Activated T-helper 1 cell treated with anti-CD3 and anti-CD28 coated beads, Interleukin-2, amount 50 U/mL, for 16 hours (primary cell): ENCODE data around the gene PTPRR.

ENCODE experiments used
- DNase-seq, 2 donors: peaks; one replicate each; pipeline ENCODE4 v3.0.0-alpha.2; 2020; ENCODE audit warnings: low read depth in 1 of 2, low spot score in 1 of 2

PTPRR gene

DNA sequence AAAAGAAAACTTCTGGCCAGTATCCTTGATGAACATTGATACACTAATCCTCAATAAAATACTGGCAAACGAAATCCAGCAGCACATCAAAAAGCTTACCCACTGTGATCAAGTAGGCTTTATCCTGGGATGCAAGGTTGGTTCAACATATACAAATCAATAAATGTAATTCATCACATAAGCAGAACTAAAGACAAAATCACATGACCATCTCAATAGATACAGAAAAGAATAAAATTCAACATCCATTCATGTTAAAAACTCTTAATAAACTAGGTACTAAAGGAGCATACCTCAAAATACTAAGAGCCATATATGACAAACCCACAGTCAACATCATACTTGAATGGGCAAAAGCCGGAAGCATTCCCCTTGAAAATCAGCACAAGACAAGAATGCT lies 211.5 kb downstream of the PTPRR start:
- no peak for DNase-seq

DNA sequence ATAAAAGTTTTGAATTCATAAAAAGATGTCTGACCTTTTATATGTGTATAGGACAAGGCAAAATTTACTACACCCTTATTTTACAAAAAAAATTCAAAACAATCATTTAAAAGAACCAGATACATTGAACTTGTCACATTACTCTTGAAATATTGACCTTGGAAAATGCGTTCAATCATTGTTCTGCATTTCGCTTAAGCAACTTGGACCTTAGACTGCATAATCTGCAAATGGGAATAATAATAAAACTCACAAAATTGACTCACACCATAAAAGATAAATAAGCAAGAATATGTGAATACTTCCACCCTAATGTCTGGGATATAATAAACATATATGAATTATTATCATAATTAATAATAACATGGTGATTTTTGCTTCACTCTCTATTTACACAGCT lies 213.9 kb downstream of the PTPRR start:
- no peak for DNase-seq

DNA sequence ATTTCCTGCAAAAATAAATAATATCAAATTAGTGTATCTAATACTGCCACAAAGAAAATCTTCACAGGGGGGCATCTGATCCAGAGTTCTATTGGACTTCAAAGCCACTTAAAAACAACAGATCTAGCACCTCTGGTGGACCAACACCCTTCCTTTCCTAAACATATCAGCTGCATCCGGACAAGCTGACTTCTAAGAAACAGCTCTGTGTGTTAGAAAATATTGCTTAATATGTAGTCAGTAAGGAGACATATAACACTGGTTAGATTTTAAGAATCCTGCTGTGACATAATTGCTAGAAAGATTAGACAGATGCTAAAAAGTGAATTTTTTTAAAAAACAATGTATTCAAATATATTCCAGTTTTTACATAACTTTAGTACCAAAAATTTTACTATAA lies 222.2 kb downstream of the PTPRR start:
- no peak for DNase-seq

DNA sequence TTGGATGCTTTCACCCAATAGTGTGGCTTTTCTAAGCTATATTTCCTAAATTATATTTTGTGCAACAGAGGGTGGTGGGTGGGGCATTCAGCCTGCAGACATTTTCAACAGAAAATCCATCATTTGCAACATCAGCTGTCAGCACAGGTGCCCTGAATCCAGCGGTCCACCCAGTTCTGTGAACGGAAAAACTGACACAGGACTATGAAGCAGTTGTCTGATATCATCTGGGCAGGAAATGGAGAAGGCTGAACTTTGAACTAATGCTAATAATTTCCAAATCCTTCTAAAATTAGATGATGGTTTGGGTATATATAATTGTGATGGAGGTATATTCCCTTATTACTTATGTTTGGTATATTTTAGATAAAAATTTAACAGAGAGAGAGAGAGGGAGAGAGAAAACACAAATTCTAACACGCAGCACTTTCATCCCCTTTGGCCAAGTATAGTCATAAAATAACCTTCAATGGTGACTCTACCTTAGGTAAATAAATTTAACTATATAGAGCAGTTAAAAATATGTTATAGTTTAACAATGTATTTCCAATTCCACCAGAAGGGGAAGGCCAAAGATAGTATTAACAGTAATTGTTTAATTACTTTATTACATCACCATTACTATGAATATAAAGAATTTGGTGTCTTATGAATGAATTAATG lies 225.0 kb downstream of the PTPRR start:
- DNase-seq: no peak

DNA sequence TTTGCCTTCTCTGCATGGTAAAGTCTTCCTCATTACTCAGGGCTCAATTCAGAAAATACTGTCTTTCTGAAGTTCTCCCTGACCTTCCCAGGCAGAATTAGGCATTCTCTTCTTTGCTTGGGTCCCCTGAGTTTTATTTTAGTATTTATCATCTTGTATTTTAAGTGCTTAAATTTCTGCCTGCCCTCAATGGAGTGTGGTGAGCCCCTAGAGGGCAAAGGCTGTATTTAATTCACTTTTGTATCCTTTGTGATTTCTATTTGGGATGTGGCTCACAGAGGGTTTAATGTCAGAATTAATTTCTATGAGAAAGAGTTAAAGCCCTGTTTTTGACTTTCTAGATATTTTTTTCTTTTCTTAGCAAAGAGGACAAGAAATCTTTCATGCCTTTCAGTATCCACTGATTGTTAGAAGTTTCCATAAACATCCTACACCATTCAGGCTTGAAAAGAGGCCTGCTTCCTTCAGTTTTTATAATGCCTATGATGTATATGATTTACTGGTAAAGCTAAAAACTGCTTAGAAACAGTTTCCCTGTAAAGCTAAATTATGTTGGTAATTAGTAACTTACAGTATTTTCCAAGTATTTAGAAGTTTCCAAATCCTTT lies 227.8 kb downstream of the PTPRR start:
- no peak for DNase-seq

DNA sequence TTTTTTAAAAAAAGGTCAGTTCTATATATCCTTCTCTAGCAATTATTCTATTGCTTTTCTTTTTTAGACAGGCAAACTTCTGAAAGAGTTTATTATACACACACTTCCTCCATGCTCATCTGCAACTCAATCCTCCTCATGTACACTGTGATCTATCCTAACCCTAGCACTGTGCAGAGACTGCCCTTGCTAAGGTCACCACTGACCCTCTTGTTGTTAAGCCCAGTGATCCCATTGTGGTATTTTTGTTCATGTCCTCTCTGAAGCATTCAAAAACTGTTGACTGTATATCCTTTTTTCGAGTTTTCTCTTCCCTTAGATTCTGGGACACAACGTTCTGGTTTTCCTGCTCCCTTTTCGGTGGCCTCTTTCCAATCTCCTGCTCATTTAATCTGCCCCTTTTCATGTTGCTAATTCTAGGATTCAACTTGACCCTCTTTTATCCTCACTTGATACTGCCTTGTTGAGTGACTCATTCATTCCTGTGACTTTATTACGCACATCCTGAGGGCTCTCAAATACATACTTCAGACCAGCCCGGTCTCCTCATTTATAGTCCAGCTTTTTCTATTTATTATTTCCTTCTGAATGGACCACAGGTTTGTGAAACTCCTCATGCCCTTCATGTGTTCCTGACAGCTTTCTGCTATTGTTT lies 229.4 kb downstream of the PTPRR start:
- no peak for DNase-seq

DNA sequence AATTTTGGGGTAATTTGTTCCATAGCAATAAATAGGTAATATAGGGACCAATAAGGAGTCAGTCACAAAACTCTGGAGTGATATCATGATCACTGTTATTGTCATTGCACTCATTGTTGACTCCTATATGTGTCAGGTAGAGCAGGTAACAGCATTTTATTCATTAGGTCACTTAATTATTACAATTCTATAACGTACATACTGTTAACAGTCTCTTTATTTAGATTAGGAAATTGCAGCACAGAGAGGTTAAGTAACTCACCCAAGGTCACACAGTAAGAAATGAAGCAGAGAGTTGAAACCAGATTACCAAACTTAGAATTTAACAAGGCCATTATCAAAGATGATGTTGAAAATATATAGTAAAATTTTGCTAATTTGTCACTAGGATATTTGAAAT lies 233.6 kb downstream of the PTPRR start:
- DNase-seq: no peak

DNA sequence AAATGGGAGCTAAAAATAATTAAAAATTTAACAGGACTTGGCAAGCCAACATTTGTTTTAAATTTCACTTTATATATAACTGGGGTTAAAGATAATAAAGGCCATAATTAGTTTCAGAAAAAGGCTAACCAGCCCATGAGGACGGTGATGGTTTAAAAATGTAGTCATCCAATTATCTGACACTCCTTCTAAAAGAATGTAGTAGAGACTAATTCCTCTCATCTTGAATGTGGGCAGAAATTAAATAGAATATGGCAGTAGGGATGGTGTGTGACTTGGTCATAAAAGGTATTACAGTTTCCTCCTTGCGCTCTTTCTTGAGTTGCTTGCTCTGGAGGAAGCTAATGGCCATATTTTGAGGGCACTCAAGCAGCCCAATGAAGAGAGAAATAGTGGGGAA lies 234.2 kb downstream of the PTPRR start:
- no peak for DNase-seq

DNA sequence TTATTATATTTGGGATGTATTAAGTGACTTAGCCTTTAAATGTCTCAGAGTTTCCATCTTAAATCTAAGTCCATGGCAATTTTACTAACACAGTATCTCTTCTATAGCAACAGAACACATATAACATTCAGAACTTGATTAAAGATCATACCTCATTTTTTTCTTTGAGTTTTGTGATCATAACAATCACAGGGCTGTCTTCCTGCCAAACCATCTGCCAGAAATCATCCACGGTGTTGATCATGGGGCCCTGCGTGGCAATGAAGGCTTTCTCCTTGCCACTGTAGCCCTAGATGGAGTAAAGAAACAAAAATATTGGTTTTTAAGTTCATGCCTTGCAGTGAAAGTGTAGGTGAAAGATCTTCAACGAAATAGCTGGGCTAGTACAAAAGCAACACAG lies 236.6 kb downstream of the PTPRR start:
- DNase-seq: no peak

DNA sequence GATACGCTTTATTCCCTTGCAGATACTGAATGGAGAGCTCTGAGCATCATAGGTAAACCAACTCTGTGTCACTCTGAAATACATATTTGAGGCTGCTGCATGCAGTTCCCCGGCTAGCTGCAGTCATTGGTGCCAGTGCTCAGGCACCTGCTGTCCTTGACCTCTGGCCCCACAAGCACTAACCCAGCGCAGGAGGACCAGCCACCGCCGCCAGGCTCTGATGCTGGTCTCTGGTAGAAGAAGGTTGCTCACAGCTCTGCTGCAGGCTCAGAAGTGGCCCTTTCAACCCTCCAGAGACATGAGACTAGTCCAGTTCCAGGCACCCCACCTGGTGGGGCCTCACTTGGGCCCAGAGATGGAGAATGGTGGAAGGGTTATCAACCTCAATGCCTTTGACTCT lies 248.8 kb downstream of the PTPRR start:
- no peak for DNase-seq

DNA sequence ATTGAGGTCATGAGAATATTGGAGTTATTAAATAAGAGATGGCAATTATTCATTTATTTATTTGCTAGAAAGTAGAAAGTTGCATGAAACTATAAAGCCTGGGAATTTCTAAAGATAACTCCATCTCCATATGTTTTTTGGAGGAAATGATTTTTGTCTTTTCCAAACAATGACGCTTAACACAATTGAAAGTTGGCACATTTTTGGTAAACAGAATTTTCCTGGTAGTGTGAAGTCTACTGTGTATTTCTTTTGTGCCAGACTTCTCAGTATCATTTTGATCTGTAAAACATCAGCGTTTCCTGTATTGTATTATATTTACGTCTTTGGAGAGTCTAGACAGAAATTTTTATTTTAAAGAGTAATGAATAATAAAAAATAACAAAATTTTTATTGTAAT lies 249.6 kb downstream of the PTPRR start:
- no peak for DNase-seq

DNA sequence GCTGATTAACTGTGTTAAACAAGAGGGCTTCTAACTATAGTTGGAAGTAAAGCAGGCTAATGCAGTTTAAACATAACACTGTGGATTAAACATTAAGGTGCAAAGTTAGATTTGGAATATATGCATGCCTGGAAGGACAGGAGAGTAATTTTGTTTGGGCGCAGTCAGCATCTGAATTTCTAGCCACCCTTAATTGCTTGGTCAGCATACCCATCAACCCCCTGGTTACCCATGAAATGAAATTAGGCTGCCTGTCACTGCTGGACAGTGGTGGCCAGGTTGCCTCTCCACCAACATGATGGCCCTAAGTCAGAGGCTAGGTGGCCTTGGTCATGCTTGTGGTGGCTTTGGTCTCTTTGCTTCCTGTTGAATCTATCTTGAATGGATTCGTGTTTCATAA lies 253.3 kb downstream of the PTPRR start:
- no peak for DNase-seq

DNA sequence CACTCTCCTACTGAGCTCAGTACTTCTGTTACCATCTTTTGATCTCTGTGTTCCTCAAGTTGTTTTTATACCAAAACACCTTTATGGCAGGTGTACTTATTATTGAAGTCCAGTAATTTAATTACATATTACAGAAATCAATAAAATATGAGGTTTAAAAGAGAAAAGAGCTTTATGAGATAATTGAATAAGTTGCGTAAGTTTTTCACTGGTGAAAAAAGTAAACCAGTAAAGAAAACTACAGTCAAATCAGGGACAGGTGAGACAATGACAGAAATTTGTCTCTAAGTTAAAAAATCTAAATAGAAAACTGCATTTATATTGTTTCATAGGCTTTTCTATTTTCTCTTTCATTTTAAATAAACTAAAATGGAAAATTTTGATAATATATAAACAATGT lies 254.2 kb downstream of the PTPRR start:
- DNase-seq: no peak

DNA sequence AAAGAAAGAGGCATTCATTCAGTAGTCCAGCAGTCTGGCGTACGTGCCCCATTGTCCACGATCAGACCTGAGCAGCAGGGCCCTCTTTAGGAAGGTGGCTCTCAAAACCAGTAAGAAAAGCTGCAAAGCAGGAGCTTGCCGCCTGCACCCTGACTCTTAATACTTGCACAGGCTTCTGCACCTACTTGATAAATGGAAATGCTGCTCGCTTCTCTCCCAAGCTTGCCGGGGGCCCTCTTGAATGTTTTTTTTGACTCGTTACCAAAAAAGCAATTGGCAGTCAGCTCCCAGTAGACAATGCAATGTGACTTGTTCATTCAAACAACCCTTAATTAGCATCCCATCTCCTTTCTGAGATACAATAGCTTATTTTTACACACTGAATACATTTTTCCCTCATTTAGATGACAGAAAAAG lies 256.1 kb downstream of the PTPRR start:
- no peak for DNase-seq

DNA sequence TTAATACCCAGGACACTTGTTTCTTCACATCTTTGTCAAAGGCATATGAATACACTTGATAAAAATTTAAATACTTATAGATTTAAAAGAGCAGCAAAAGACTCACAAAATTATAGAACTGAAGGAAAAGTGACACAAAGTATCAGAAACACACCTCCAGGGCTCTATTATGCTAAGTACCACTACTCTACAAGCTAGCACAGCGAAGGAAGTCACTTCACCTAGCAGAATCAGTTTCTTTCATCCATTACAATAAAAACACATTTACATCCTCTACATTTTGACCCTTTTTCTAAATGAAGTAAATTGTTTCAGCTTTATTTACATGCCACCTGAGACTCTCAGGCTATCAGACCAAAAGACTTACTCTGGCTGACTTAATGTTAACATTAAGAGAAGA lies 256.7 kb downstream of the PTPRR start:
- DNase-seq: no peak

DNA sequence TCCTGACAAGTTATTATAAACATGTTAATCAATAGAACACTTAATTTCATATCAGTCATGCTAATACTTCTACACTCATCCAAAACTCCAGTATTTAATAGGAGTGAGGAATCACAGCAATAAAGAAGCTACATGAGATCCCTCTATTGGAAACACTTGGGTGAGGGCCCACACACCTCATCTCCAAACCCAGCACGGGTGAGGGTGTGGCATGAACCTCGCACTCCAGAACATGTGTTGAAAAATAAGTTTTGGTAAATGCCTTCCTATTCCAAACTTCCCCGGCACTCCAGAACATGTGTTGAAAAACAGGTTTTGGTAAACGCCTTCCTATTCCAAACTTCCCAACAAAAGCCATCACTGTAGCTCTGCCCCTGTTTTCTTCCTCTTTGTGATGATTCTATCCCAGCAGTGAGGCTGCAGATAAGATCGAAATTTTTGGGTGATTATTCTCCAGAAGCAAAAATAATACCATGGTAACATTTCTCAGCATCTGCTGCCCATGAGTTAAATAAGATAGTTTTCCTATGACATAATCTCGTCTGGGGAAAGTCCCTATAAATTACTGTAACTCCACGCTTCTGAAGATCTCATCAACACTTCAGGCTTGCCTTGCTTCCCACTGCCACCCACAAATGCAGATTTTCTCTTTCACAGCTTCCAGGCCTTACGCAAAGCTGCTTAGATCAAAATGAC lies 258.9 kb downstream of the PTPRR start:
- no peak for DNase-seq

DNA sequence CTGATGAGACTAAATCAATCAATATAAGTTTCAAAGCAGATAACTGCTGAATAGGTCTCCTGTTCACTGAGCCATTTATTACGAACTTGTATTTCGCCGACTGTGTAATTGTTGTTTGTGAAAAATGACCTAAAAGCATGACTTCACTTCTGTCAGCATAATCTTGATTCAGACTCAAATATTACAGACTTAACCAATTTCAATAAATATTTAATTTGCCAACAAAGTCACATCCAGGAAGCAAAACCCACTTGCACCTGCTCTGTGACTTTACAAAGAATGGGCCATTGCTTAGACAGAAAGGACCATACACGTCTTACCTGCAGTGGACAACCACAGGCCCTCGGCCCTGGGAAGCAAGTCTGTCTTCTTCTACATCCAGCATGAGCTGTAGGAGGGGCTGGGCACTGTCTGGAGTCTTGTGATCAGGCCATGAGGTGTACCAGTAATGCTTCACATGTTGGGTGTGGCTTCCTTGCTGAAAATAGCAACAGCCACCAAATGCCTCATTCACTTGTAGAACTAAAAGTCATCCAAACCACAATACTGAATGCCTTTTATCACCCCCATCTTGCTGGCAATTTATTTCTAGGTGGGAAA lies 259.8 kb downstream of the PTPRR start:
- DNase-seq: no peak

DNA sequence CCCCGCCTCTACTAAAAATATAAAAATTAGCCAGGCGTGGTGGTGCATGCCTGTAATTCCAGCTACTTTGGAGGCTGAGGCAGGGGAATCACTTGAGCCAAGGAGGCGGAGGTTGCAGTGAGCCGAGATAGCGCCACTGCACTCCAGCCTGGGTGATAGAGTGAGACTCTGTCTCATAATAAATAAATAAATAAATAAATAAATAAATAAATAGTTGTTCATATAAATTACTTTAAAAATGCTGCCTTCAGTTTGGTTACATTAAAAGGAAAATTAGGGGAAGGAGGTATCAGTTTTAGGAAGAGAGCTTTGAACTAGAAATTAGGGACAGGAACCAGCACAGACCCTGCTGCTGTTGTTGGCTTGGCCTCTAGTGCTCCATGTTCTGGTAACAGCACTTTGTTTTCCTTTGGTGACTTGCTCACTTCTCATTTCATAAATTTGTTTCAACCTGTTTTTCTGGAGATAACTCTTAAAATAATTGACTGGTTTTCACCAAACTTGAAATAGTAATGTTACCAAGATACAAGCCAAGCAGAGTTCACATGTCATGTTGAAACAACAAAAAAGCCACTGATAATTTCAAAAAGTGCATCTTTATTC lies 260.4 kb downstream of the PTPRR start:
- DNase-seq: no peak

DNA sequence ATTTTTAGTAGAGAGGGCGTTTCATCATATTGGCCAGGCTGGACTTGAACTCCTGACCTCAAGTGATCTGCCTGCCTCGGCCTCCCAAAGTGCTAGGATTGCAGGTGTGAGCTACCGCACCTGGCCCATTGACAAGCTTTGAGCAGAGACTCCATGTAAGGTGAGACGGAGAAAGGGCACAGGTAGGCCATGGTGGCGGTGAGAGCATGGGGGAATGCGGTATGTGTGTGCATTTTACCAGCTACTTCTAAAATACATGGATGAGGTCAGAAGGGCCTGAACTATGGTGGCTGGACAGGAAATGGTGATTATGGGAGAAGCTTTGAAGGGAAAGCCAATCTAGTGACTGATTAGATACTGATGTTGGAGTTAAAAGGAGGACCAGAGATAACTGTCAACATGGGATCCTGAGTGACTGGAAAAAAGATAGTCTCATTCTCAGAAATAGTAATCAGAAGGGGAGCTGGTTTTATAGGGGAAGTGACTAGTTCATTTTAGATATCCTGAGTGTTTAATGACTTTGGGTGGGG lies 261.4 kb downstream of the PTPRR start:
- no peak for DNase-seq

DNA sequence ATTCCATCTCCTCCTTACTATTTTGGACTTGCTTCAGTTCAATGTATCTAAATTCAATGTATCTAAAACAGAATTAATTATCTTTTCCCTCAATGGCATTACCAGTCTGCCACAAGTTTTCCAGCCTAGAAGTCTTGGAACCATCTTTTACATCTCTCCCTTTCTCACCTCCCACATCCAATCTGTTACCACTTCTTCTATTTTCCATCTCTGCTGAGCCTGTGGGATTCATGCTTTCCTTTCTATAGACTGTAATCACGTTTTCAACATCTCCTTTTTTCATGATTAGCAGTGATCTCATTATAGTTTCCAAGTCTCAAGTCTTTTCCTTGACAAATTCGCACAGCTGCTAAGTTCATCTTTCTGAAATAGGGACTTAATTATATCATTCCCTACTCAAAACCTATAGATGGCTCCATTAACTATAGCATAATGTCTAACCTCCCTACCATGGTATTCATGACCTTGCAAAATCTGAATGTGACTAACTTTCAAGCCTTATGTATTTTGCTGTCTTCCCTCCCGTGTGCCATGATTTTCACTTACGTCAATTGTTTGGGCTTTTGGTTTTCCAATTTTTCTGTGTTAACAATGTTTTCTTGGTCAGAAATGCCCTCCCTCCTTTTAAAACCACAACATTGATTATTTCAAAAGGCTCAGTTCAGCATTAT lies 262.8 kb downstream of the PTPRR start:
- DNase-seq: no peak

DNA sequence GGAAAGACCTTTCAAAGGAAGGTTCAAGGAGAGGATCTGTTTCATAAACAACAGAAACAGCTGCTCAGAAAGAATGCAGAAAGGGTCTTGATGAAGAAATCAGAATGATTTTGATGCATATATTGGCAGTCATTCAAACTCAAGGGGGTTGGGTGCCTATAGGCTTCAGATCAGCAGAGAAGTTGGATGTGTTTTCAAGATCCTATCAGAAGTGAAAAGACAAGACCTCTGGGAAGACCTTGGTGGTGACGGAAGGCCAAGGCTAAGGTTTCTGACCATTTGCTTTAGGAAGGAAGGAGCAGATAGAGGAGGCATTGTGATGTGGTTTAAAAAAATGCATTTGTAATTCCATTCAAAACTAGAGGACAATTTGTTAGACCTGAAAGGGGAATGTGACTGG lies 268.1 kb downstream of the PTPRR start:
- DNase-seq: no peak
